Activated CD8-positive, alpha-beta memory T cell treated with anti-CD3 and anti-CD28 coated beads, Interleukin-2, amount 10 ng/mL, durations not matched to agents 7 days and 5 days (primary cell): ENCODE data around the gene HOMER3. TPM values are rescaled to one million over a fixed set of nuclear protein-coding genes. Genes with fewer than 3 reads are reported as not detected.
A peak's percentile ranks its signal among the peaks of the same experiment; 100 is the strongest.

Source experiments
- ATAC-seq: fragments of 150-1000 bp; cut with Tn5 transposase; one replicate; pipeline ENCODE4 v1.10.0; 2021; ENCODE audit warnings: moderate library complexity
- CTCF ChIA-PET: fragments of 350-600 bp; sonication (Branson Sonifier 250); formaldehyde crosslinking; loops from one replicate; lab custom pipeline; 2021; ENCODE audit warnings: antibody characterized with exemption; lab: Charles Lee
- DNase-seq: peaks from one replicate; pipeline ENCODE4 v3.0.0-alpha.2; 2020
- H3K27ac Mint-ChIP-seq: one replicate; pipeline ENCODE4 v1.8.0; 2021; ENCODE audit warnings: mild to moderate bottlenecking, mixed read lengths
- H3K27me3 Mint-ChIP-seq: one replicate; pipeline ENCODE4 v1.8.0; 2021; ENCODE audit warnings: mixed read lengths
- H3K36me3 Mint-ChIP-seq: one replicate; pipeline ENCODE4 v1.8.0; 2021; ENCODE audit warnings: mild to moderate bottlenecking, mixed read lengths
- H3K4me1 Mint-ChIP-seq: one replicate; pipeline ENCODE4 v1.8.0; 2021; ENCODE audit warnings: mixed read lengths
- H3K4me3 Mint-ChIP-seq: one replicate; pipeline ENCODE4 v1.8.0; 2021; ENCODE audit warnings: mild to moderate bottlenecking, moderate library complexity, mixed read lengths
- H3K9me3 Mint-ChIP-seq: one replicate; pipeline ENCODE4 v1.8.0; 2022; ENCODE audit warnings: low read depth, mixed read lengths
- total RNA-seq, 2 experiments: library from RNA; stranded (reverse); gene quantifications; one replicate each; pipeline ENCODE4 v1.2.3, GENCODE V29; 2021

Gene HOMER3
- under 1 TPM in 1 of 2 experiments, not detected in 1; 0.26 TPM for total RNA-seq

GRCh38 chr19:18940769-18941627 lies at the start of gene HOMER3:
HOMER3 (minus strand) TSS chr19:18941217; CDS start chr19:18938982, 2,235 bp downstream.
- Mint-ChIP-seq H3K4me1 (peaks cover 2% of the 10 kb centered on the region), H3K4me3 (peak within 1 kb of the TSS; percentile 20), H3K27ac (no peak within 1 kb of the TSS), H3K36me3 (no peaks in the 10 kb centered on the region), H3K27me3 (peaks cover 40% of the 10 kb centered on the region), H3K9me3 (no peaks in the 10 kb centered on the region)
- ATAC-seq = peak; percentile 86
- peak; percentile 67 for DNase-seq
- CTCF ChIA-PET = no interaction called here

DNA sequence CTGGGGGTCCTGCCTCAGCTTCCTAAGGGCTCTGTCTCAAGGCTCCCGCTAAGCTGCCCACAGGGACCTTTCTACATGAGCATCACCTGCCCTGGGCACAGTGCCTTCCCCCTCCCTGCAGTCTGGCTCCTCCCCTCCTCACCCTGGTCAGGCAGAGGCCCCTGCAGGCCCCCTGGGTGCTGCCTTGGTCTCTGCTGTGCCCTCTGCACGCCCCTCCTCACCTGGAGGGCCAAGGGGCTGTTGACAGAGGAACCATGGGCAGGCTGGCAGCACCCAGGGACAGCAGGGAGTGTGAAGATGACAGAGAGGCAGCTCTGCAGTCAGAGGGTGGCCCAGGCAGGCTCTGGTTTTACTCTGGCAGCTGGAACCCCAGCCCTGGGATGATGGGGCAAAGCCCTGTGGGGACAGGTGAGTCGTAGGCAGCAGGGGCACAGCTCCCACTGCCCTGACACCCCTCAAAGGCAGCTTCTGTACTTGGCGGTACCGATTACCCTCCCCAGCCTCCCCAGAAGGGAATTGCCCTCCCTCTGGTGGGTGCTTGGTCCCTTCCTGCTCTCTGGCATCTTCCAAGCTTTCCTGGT lies 49.2 kb upstream of the HOMER3 start:
- H3K4me1 Mint-ChIP-seq = no peaks in the 10 kb centered on the region
- peaks cover 11% of the 10 kb centered on the region for H3K27me3 Mint-ChIP-seq
- peak; percentile 18 for ATAC-seq
- H3K4me3 Mint-ChIP-seq = no peak overlapping the region
- no peaks in the 10 kb centered on the region for H3K9me3 Mint-ChIP-seq
- no peak for DNase-seq
- H3K36me3 Mint-ChIP-seq = peaks cover 18% of the 10 kb centered on the region
- CTCF ChIA-PET = no interaction called here
- no peak overlapping the region for H3K27ac Mint-ChIP-seq

GRCh38 chr19:18989316-18989715 lies 48.3 kb upstream of the HOMER3 start:
- Mint-ChIP-seq H3K27ac (no peak overlapping the region), H3K36me3 (peaks cover 18% of the 10 kb centered on the region), H3K4me3 (no peak overlapping the region), H3K27me3 (peaks cover 19% of the 10 kb centered on the region), H3K9me3 (no peaks in the 10 kb centered on the region), H3K4me1 (no peaks in the 10 kb centered on the region)
- ATAC-seq (no peak), DNase-seq (no peak)
- CTCF ChIA-PET = no interaction called here

DNA sequence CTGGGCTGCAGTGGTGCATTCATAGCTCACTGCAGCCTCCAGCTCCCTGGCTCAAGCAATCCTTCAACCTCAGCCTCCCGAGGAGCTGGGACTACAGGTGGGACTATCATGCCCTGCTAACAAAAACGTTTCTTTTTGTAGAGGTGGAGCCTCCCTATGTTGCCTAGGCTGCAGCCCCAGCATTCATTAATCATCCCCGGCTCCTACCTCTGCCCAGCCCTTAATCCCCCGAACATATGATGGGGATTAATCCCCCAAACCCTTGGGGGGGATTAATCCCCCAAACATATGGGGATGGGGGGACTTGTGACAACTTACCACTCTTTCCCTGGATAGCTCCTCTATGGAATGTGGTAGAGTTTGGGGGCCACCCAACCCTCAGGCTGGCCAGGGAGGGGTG lies 46.4 kb upstream of the HOMER3 start:
- ATAC-seq (no peak), DNase-seq (no peak)
- CTCF ChIA-PET = interaction anchor here (1.2 kb wide), 1 partner anchor 14 kb away, joined by 3 read pairs; no protein-coding TSS in a partner anchor
- Mint-ChIP-seq H3K27ac (no peak overlapping the region), H3K4me3 (no peak overlapping the region), H3K36me3 (peaks cover 2% of the 10 kb centered on the region), H3K27me3 (peaks cover 30% of the 10 kb centered on the region), H3K4me1 (no peaks in the 10 kb centered on the region), H3K9me3 (no peaks in the 10 kb centered on the region)

DNA sequence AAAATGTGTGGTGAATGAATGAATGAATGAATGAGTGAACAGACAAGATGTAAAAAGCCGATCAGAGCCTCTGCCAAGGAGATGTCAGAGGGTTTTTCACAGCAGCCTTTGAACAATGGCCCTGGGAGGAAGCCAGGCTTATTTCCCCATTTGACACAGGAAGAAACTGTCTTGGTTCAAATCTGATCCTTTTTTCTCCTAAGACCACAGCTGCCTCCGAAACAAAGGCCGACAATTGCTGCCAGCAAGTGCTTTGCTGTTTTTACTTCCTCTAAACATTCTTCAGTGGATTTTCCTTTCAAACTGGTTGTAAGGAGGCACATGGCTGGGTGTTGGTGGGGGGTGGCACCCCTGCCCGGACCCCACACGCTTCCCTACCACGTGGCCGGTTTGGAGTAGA lies 44.2 kb upstream of the HOMER3 start:
- CTCF ChIA-PET = no interaction called here
- no peak overlapping the region for H3K4me3 Mint-ChIP-seq
- no peaks in the 10 kb centered on the region for H3K4me1 Mint-ChIP-seq
- no peak overlapping the region for H3K27ac Mint-ChIP-seq
- DNase-seq (no peak), ATAC-seq (no peak)
- H3K36me3 Mint-ChIP-seq = no peaks in the 10 kb centered on the region
- no peaks in the 10 kb centered on the region for H3K9me3 Mint-ChIP-seq
- peaks cover 35% of the 10 kb centered on the region for H3K27me3 Mint-ChIP-seq

GRCh38 chr19:18984251-18984650 lies 43.2 kb upstream of the HOMER3 start:
- H3K27me3 Mint-ChIP-seq = peaks cover 36% of the 10 kb centered on the region

DNA sequence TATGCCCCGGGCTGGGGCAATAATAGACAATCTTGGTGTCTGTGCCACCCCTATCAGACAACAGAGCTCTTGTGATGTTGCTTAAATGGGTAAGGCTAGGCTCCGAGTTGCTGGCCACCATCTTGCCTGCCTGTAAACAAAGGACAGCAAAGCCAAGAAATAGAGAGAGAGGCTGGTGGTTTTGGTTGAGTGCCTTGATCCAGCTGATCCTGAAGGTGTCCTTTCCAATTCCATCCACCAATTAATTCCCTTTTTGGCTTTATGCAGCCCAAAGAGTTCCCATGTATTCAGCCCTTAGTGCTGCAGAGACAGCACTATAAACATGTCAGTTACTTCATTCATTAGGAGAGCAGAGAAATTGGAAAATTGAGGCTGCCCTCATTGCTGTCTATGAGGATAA lies 41.7 kb upstream of the HOMER3 start:
- Mint-ChIP-seq H3K36me3 (no peaks in the 10 kb centered on the region), H3K27me3 (peaks cover 36% of the 10 kb centered on the region), H3K4me1 (no peaks in the 10 kb centered on the region), H3K27ac (no peak overlapping the region), H3K4me3 (no peak overlapping the region), H3K9me3 (no peaks in the 10 kb centered on the region)
- no peak for ATAC-seq
- CTCF ChIA-PET = interaction anchor here (0.8 kb wide), 1 partner anchor 82 kb away, joined by 3 read pairs; no protein-coding TSS in a partner anchor
- no peak for DNase-seq

More at GRCh38 chr19:18984251-18984650, 43.2 kb upstream of the HOMER3 start:
- CTCF ChIA-PET = no interaction called here
- ATAC-seq = no peak
- H3K27ac Mint-ChIP-seq = no peak overlapping the region
- no peaks in the 10 kb centered on the region for H3K36me3 Mint-ChIP-seq
- H3K4me1 Mint-ChIP-seq = no peaks in the 10 kb centered on the region
- H3K4me3 Mint-ChIP-seq = no peak overlapping the region
- no peak for DNase-seq
- H3K9me3 Mint-ChIP-seq = no peaks in the 10 kb centered on the region

DNA sequence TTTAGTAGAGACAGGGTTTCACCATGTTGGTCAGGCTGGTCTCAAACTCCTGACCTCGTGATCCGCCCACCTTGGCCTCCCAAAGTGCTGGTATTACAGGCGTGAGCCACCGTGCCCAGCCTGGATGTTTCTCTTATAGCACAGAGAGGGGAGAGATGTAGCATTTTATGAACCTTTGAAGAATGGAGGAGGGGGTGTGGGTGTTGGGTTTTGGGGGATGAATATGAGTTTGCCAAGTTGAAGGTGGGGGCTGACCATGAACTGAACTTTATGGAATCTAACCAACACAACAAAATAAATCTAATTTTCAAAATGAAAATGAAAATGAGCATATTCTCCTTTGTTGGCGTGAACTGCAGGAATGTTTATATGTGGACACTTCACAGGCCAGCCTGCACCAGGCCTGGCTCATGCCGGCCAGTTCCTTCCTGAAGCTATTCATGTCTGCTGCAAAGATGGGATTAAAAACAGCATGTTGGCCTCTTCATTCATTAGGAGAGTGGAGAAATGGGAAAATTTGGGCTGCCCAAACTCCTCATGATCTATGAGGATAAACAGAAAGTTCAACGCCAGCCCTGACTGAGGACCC lies 39.5 kb upstream of the HOMER3 start:
- Mint-ChIP-seq H3K4me1 (no peaks in the 10 kb centered on the region), H3K4me3 (no peak overlapping the region), H3K36me3 (no peaks in the 10 kb centered on the region), H3K27me3 (peaks cover 30% of the 10 kb centered on the region), H3K27ac (no peak overlapping the region), H3K9me3 (no peaks in the 10 kb centered on the region)
- CTCF ChIA-PET = no interaction called here
- DNase-seq = no peak
- ATAC-seq = no peak

- DNase-seq = no peak
- no peaks in the 10 kb centered on the region for H3K36me3 Mint-ChIP-seq
- H3K4me3 Mint-ChIP-seq = no peak overlapping the region
- H3K9me3 Mint-ChIP-seq = no peaks in the 10 kb centered on the region
- CTCF ChIA-PET = no interaction called here
- H3K4me1 Mint-ChIP-seq = no peaks in the 10 kb centered on the region
- no peak overlapping the region for H3K27ac Mint-ChIP-seq
- H3K27me3 Mint-ChIP-seq = peaks cover 14% of the 10 kb centered on the region
- ATAC-seq = no peak
Measured at GRCh38 chr19:18978616-18979015, 37.6 kb upstream of the HOMER3 start.

DNA sequence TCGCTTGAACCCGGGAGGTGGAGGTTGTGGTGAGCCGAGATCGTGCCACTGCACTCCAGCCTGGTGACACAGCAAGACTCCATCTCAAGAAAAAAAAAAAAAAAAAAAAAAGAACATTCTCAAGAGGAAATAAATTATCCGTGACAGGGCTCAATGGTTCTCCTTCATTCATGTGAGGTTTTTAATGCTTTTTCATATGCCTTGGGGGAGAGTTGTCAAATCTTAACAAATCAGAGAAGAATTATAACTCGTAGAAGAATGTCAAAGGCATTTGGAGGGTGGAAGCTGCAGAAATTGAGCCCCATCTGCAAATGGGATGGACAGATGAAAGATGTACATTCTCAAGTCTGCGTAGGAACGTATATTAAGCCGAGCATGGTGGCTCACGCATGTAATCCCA lies 34.9 kb upstream of the HOMER3 start:
- no peak for ATAC-seq
- H3K36me3 Mint-ChIP-seq = no peaks in the 10 kb centered on the region
- no peaks in the 10 kb centered on the region for H3K9me3 Mint-ChIP-seq
- no peak overlapping the region for H3K4me3 Mint-ChIP-seq
- CTCF ChIA-PET = no interaction called here
- no peak for DNase-seq
- H3K27me3 Mint-ChIP-seq = peaks cover 7% of the 10 kb centered on the region
- no peak overlapping the region for H3K27ac Mint-ChIP-seq
- peaks cover 3% of the 10 kb centered on the region for H3K4me1 Mint-ChIP-seq

DNA sequence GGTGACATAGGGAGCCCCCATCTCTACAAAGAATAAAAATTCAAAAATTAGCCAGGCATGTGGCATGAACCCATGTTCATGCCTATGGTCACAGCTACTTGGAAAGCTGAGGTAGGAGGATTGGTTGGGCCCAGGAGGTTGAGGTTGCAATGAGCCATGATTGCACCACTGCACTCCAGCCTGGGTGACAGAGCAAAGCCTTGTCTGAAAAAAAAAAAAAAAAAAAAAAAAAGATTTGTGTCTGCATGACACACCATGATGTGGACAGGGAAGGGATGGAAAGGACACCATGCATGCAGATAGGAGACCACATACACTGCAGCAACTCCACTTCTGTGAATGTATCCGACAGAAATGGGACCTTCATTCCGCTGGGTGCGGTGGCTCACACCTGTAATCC lies 34.0 kb upstream of the HOMER3 start:
- CTCF ChIA-PET = interaction anchor here (0.7 kb wide), 1 partner anchor 235 kb away, joined by 4 read pairs; no protein-coding TSS in a partner anchor
- H3K4me3 Mint-ChIP-seq = no peak overlapping the region
- DNase-seq = no peak
- H3K36me3 Mint-ChIP-seq = no peaks in the 10 kb centered on the region
- no peak for ATAC-seq
- H3K27ac Mint-ChIP-seq = no peak overlapping the region
- H3K27me3 Mint-ChIP-seq = peaks cover 5% of the 10 kb centered on the region
- peaks cover 3% of the 10 kb centered on the region for H3K4me1 Mint-ChIP-seq
- H3K9me3 Mint-ChIP-seq = no peaks in the 10 kb centered on the region

GRCh38 chr19:18972851-18973250 lies 31.8 kb upstream of the HOMER3 start:
- no peak overlapping the region for H3K27ac Mint-ChIP-seq
- H3K4me1 Mint-ChIP-seq = peaks cover 10% of the 10 kb centered on the region
- CTCF ChIA-PET = interaction anchor here (0.6 kb wide), 1 partner anchor 57 kb away, joined by 3 read pairs; no protein-coding TSS in a partner anchor
- H3K4me3 Mint-ChIP-seq = no peak overlapping the region
- peaks cover 2% of the 10 kb centered on the region for H3K36me3 Mint-ChIP-seq
- H3K27me3 Mint-ChIP-seq = peaks cover 5% of the 10 kb centered on the region
- no peak for DNase-seq
- no peak for ATAC-seq
- H3K9me3 Mint-ChIP-seq = no peaks in the 10 kb centered on the region

GRCh38 chr19:18972301-18972811 lies 31.3 kb upstream of the HOMER3 start:
- H3K9me3 Mint-ChIP-seq = no peaks in the 10 kb centered on the region
- no peak for ATAC-seq
- no peak overlapping the region for H3K4me3 Mint-ChIP-seq
- peaks cover 2% of the 10 kb centered on the region for H3K36me3 Mint-ChIP-seq
- no peak for DNase-seq
- CTCF ChIA-PET = interaction anchor here (0.6 kb wide), 1 partner anchor 58 kb away, joined by 3 read pairs; no protein-coding TSS in a partner anchor
- H3K27ac Mint-ChIP-seq = no peak overlapping the region
- H3K27me3 Mint-ChIP-seq = peaks cover 5% of the 10 kb centered on the region
- peaks cover 10% of the 10 kb centered on the region for H3K4me1 Mint-ChIP-seq
